ENCODE results near the gene PDGFRB.

DNA sequence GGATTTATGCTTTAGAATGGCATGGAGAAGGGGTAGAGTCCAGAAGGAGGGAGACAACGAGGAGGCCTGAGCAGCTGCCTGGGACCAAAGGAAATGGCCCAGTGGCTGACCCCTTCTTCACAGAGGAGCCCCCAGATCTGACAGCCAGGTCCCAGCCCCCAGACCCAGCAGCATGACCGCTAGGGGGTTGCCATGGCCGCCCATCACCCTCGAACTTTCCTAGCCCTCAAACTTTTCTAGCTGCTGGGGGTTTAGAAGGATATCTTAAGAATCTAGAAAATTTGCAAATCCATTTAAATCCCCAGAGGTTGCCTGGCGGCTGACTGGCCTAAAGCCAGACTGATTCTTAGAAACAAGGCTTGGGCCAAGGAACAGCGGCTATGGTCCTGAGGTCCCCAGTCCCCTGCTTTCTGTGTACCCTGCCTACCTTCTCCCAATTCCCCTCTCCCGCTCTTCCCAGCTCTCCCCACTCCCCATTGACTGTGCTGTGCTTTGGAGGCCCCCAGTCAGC is 972 bp downstream of the PDGFRB start:
- TF ChIP-seq TCF12 (IDR thresholded peaks at IDR 0.05; ENCODE audit: low read depth, low read length) = no peak
- no peak for TF ChIP-seq RNF2 (IDR thresholded peaks at IDR 0.05; ENCODE audit: borderline replicate concordance, low read depth, low read length, missing control alignments, poor library complexity, severe bottlenecking)
- no peak for TF ChIP-seq EP300 (IDR thresholded peaks at IDR 0.05; ENCODE audit: borderline replicate concordance in 1 of 2, low read depth in 2 of 2, low read length in 2 of 2)
- TF ChIP-seq, protein P1, sequence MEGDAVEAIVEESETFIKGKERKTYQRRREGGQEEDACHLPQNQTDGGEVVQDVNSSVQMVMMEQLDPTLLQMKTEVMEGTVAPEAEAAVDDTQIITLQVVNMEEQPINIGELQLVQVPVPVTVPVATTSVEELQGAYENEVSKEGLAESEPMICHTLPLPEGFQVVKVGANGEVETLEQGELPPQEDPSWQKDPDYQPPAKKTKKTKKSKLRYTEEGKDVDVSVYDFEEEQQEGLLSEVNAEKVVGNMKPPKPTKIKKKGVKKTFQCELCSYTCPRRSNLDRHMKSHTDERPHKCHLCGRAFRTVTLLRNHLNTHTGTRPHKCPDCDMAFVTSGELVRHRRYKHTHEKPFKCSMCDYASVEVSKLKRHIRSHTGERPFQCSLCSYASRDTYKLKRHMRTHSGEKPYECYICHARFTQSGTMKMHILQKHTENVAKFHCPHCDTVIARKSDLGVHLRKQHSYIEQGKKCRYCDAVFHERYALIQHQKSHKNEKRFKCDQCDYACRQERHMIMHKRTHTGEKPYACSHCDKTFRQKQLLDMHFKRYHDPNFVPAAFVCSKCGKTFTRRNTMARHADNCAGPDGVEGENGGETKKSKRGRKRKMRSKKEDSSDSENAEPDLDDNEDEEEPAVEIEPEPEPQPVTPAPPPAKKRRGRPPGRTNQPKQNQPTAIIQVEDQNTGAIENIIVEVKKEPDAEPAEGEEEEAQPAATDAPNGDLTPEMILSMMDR (IDR thresholded peaks at IDR 0.05; ENCODE audit: control extremely low read depth in 1 of 3, insufficient read depth in 1 of 3, low read depth in 1 of 3, low read length in 3 of 3) = no peak
- no peak for TF ChIP-seq ZNF274 (IDR thresholded peaks at IDR 0.05; ENCODE audit: borderline replicate concordance, extremely low read depth, low read length)

Measured in H1 (cell line).